Stimulated activated naive CD8-positive, alpha-beta T cell treated with anti-CD3 and anti-CD28 coated beads, Interleukin-15, amount 100 ng/mL, for 72 hours (primary cell): Measurements from ENCODE around the gene PCYOX1L.

Source experiments
- ATAC-seq: fragments of 150-1000 bp; cut with Tn5 transposase; 2 replicates; pipeline ENCODE4 v1.10.0; 2021; ENCODE audit warnings: mild to moderate bottlenecking, moderate library complexity
- DNase-seq, 2 donors: peaks; one replicate each; pipeline ENCODE4 v3.0.0; 2021 to 2022
- H3K27ac Mint-ChIP-seq, 2 donors: one replicate each; pipeline ENCODE4 v1.8.0; 2022; ENCODE audit warnings: mild to moderate bottlenecking in 2 of 2, mixed read lengths in 2 of 2, moderate library complexity in 2 of 2
- H3K27me3 Mint-ChIP-seq: one replicate; pipeline ENCODE4 v1.8.0; 2022; ENCODE audit warnings: mixed read lengths
- H3K4me1 Mint-ChIP-seq: one replicate; pipeline ENCODE4 v1.8.0; 2022; ENCODE audit warnings: mild to moderate bottlenecking, mixed read lengths
- H3K4me3 Mint-ChIP-seq, 2 donors: one replicate each; pipeline ENCODE4 v1.8.0; 2022; ENCODE audit warnings: mild to moderate bottlenecking in 2 of 2, mixed read lengths in 2 of 2, moderate library complexity in 1 of 2
- H3K9me3 Mint-ChIP-seq, 2 donors: one replicate each; pipeline ENCODE4 v1.8.0; 2022; ENCODE audit warnings: mixed read lengths in 2 of 2

The PCYOX1L gene

GRCh38 chr5:149403923-149404745 is 46.3 kb downstream of the PCYOX1L start:
- H3K9me3 Mint-ChIP-seq, result no peaks in the 10 kb centered on the region
- H3K27me3 Mint-ChIP-seq, result peaks cover 7% of the 10 kb centered on the region
- no peak overlapping the region for H3K4me3 Mint-ChIP-seq
- DNase-seq (no peak), ATAC-seq (no peak)
- H3K27ac Mint-ChIP-seq, result no peak overlapping the region
- H3K4me1 Mint-ChIP-seq, result no peaks in the 10 kb centered on the region

- no peaks in the 10 kb centered on the region for H3K9me3 Mint-ChIP-seq
- peak overlapping the region in 1 of 2 donors; percentile 46 for H3K27ac Mint-ChIP-seq
- DNase-seq (no peak), ATAC-seq (no peak)
- no peaks in the 10 kb centered on the region for H3K4me1 Mint-ChIP-seq
- H3K4me3 Mint-ChIP-seq, result no peak overlapping the region
- H3K27me3 Mint-ChIP-seq, result peaks cover 7% of the 10 kb centered on the region
Measured at GRCh38 chr5:149404746-149405549, 47.1 kb downstream of the PCYOX1L start.

- no peak for DNase-seq
- Mint-ChIP-seq H3K27ac (no peak overlapping the region), H3K4me3 (no peak overlapping the region), H3K4me1 (no peaks in the 10 kb centered on the region), H3K9me3 (no peaks in the 10 kb centered on the region), H3K27me3 (peaks cover 7% of the 10 kb centered on the region)
- ATAC-seq, result no peak
Measured at GRCh38 chr5:149405550-149406202, 47.8 kb downstream of the PCYOX1L start.

GRCh38 chr5:149406203-149406978 is 48.5 kb downstream of the PCYOX1L start:
- no peak overlapping the region for H3K27ac Mint-ChIP-seq
- H3K27me3 Mint-ChIP-seq, result peaks cover 7% of the 10 kb centered on the region
- DNase-seq (no peak), ATAC-seq (no peak)
- H3K4me1 Mint-ChIP-seq, result no peaks in the 10 kb centered on the region
- H3K9me3 Mint-ChIP-seq, result no peaks in the 10 kb centered on the region
- no peak overlapping the region for H3K4me3 Mint-ChIP-seq

GRCh38 chr5:149406979-149407306 is 49.1 kb downstream of the PCYOX1L start:
- Mint-ChIP-seq H3K4me1 (no peaks in the 10 kb centered on the region), H3K4me3 (no peak overlapping the region), H3K27me3 (peaks cover 7% of the 10 kb centered on the region), H3K27ac (peak overlapping the region in 1 of 2 donors; percentile 91), H3K9me3 (no peaks in the 10 kb centered on the region)
- ATAC-seq, result no peak
- DNase-seq, result no peak

DNA sequence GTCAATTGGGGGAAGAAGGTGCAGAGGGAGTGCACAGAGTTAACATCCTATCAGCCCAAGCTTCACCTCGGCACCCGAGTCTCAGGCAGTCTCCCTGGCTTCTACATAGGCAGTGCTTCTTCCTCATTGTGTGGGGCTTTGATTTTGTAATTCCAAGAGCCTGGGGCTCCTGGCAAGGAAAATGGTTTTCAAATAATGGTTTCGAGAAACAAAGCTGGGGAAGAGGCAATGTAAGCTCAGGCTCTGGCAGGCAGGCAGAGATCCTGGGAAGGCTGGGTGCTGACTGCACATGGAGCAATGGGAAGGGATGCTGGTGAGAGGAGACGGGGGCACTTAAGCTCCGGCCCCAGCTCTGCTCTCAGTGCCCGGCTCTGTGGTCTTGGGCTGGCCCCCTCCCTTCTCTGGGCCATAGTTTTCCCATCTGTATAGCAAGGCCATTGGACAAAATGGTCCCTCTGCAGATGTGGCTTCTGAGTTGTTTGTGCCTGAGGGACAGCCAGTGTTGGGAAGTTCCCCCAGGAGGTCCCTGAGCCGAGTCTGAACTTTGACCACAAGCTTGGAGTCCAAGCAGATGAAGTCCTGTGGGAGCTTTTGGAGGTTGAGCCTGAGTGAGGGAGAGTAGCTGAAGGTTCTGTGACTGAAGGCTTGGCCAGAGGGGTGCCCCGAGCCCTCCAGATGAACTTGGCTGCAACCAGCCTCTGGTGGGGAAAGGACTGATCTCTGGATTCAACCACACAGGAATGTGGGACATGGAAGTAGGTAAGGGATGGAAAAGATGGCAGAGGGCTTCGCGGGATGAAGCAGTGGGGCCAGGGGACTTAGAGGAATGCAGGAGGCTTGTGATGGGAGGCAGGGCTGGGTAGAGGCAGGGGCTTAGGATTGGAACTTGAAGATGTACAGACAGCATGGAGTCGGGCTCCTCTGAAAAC is 49.7 kb downstream of the PCYOX1L start:
- H3K27ac Mint-ChIP-seq, result peak overlapping the region; percentile 67 to 91
- H3K4me3 Mint-ChIP-seq, result no peak overlapping the region
- DNase-seq, result no peak

GRCh38 chr5:149408252-149409099 is 50.6 kb downstream of the PCYOX1L start:
- DNase-seq, result no peak
- H3K9me3 Mint-ChIP-seq, result no peaks in the 10 kb centered on the region
- H3K4me1 Mint-ChIP-seq, result no peaks in the 10 kb centered on the region
- ATAC-seq, result no peak
- no peak overlapping the region for H3K27ac Mint-ChIP-seq
- peaks cover 7% of the 10 kb centered on the region for H3K27me3 Mint-ChIP-seq
- H3K4me3 Mint-ChIP-seq, result no peak overlapping the region

More for the DNA sequence above, 49.7 kb downstream of the PCYOX1L start:
- Mint-ChIP-seq H3K9me3 (no peaks in the 10 kb centered on the region), H3K27me3 (peaks cover 7% of the 10 kb centered on the region), H3K4me1 (no peaks in the 10 kb centered on the region)
- ATAC-seq, result no peak

- no peaks in the 10 kb centered on the region for H3K9me3 Mint-ChIP-seq
- ATAC-seq, result no peak
- no peak for DNase-seq
- no peaks in the 10 kb centered on the region for H3K4me1 Mint-ChIP-seq
- no peak overlapping the region for H3K4me3 Mint-ChIP-seq
- H3K27me3 Mint-ChIP-seq, result no peaks in the 10 kb centered on the region
- H3K27ac Mint-ChIP-seq, result no peak overlapping the region
Measured at GRCh38 chr5:149409268-149409948, 51.6 kb downstream of the PCYOX1L start.

- no peaks in the 10 kb centered on the region for H3K4me1 Mint-ChIP-seq
- no peak overlapping the region for H3K27ac Mint-ChIP-seq
- H3K9me3 Mint-ChIP-seq, result no peaks in the 10 kb centered on the region
- ATAC-seq (no peak), DNase-seq (no peak)
- no peak overlapping the region for H3K4me3 Mint-ChIP-seq
- H3K27me3 Mint-ChIP-seq, result no peaks in the 10 kb centered on the region
Measured at GRCh38 chr5:149410071-149410470, 52.2 kb downstream of the PCYOX1L start.

DNA sequence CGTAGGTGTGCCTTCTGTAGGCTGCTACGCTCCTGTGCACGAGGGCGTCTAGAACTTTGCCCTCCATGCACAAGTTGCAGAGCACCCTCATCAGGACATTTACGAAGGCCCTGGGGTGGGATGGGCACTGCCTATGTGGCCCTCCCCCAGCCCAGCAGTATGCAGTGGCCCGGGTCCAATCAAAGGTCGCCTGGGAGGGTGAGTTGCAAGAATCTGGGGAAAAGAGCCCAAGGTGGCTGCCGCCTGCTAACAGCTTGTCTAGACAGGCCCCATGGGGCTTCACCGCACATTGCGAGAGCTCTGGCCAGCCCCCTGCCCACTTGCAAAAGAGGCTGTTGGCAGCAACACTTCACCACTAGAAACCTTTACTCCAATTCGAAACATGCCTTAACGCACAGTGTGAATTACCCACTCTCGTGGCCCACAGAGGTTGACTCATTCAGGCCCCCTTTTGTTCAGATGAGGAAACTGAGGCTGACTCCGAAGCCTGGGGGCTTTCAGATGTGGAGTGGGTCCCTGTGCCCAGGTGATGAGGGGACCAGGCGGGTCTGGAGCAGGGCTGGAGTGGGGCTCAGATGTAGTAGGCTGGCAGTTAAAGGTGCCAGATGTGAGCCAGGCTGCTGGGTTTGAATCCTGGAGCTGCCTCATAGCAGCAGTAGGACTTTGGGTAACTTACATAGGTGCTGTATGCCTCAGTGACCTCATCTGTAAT is 53.0 kb downstream of the PCYOX1L start:
- ATAC-seq, result no peak
- no peaks in the 10 kb centered on the region for H3K27me3 Mint-ChIP-seq
- no peak for DNase-seq
- H3K9me3 Mint-ChIP-seq, result no peaks in the 10 kb centered on the region
- H3K4me3 Mint-ChIP-seq, result no peak overlapping the region
- no peak overlapping the region for H3K27ac Mint-ChIP-seq
- H3K4me1 Mint-ChIP-seq, result no peaks in the 10 kb centered on the region

DNA sequence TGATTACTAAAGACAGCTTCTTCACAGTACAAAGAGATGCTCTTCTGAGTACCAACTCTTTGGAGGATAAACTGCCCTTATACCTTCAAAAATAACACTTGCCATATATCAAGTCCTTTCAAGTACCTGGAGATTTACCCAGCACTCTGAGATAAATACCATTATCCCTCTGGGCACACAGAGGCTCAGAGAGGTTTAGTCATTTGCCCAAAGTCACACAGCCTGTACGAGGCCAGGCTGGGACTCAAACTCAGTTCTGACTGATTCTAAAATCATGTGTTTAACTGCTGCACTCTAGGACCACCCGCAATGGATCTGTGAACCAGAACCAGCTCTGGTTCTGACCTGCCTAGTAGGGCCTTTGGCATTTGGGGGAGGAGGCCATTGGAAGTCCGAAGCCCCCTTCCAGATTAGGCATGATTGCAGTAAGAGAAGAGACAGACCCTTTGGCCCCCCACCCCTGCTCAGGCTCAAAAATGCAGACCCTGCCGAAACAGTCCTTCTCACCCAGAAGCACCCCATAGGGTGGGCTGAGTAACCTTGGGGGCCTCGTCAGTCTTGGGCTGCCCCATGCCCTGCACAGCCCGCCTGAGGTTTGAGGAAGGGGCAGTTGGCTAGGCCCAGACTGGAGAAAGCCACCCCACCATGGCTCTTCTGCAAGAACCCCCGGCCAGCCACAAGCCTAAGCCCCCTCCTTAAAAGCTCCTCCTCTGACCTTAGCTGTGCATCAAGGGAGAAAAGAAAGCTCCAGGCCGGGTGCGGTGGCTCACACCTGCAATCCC is 54.1 kb downstream of the PCYOX1L start:
- Mint-ChIP-seq H3K4me1 (no peaks in the 10 kb centered on the region), H3K27ac (no peak overlapping the region), H3K4me3 (no peak overlapping the region), H3K27me3 (no peaks in the 10 kb centered on the region), H3K9me3 (no peaks in the 10 kb centered on the region)
- DNase-seq, result no peak
- ATAC-seq, result no peak

- no peaks in the 10 kb centered on the region for H3K27me3 Mint-ChIP-seq
- no peak overlapping the region for H3K4me3 Mint-ChIP-seq
- H3K4me1 Mint-ChIP-seq, result no peaks in the 10 kb centered on the region
- peak overlapping the region in 1 of 2 donors; percentile 1 for H3K27ac Mint-ChIP-seq
- ATAC-seq (no peak), DNase-seq (no peak)
- H3K9me3 Mint-ChIP-seq, result no peaks in the 10 kb centered on the region
Measured at GRCh38 chr5:149412783-149413476, 55.1 kb downstream of the PCYOX1L start.
